Hepatocyte (in vitro differentiated cells): ENCODE results near the gene TCF12. TPM values are rescaled to one million over a fixed set of nuclear protein-coding genes. Genes with fewer than 3 reads are reported as not detected.

ENCODE experiments used
- DNase-seq: peaks from one replicate; pipeline ENCODE4 v3.0.0-alpha.2; 2016; ENCODE audit warnings: low spot score
- H2AFZ ChIP-seq: fragments of 200-600 bp; sonication (generic); 2 replicates; pipeline ENCODE4 v1.6.0; 2016; ENCODE audit warnings: antibody characterized with exemption, mild to moderate bottlenecking
- H3K27ac ChIP-seq: fragments of 200-600 bp; sonication (generic); 2 replicates; pipeline ENCODE4 v1.5.1; 2016; ENCODE audit warnings: mild to moderate bottlenecking
- H3K27me3 ChIP-seq: fragments of 200-600 bp; sonication (generic); 2 replicates; pipeline ENCODE4 v1.6.1; 2016
- H3K36me3 ChIP-seq: fragments of 200-600 bp; sonication (generic); replicated peaks from 2 replicates; pipeline ENCODE4 v1.5.1; 2016; ENCODE audit warnings: low read depth; ENCODE audit not compliant: insufficient read depth
- H3K4me1 ChIP-seq: fragments of 200-600 bp; sonication (generic); 2 replicates; pipeline ENCODE4 v1.5.1; 2016; ENCODE audit warnings: mild to moderate bottlenecking, moderate library complexity; ENCODE audit not compliant: insufficient read depth
- H3K4me2 ChIP-seq: fragments of 200-600 bp; sonication (generic); 2 replicates; pipeline ENCODE4 v1.6.0; 2016
- H3K4me3 ChIP-seq: fragments of 200-600 bp; sonication (generic); 2 replicates; pipeline ENCODE4 v1.5.1; 2016; ENCODE audit warnings: mild to moderate bottlenecking
- H3K79me2 ChIP-seq: fragments of 200-600 bp; sonication (generic); 2 replicates; pipeline ENCODE4 v1.6.0; 2017; ENCODE audit warnings: mild to moderate bottlenecking
- H3K9me2 ChIP-seq: fragments of 200-600 bp; sonication (generic); replicated peaks from 2 replicates; pipeline ENCODE4 v1.6.0; 2017; ENCODE audit warnings: mild to moderate bottlenecking; ENCODE audit not compliant: insufficient read depth
- H3K9me3 ChIP-seq: fragments of 200-600 bp; sonication (generic); 2 replicates; pipeline ENCODE4 v1.5.1; 2016; ENCODE audit warnings: low read depth, mild to moderate bottlenecking
- H4K20me1 ChIP-seq: fragments of 200-600 bp; sonication (generic); 2 replicates; pipeline ENCODE4 v1.6.0; 2016; ENCODE audit warnings: mild to moderate bottlenecking; ENCODE audit not compliant: insufficient read depth, poor library complexity, severe bottlenecking
- EZH2 ChIP-seq: fragments of 200-600 bp; sonication (generic); IDR thresholded peaks from 2 replicates; pipeline ENCODE4 v1.6.1; 2016; ENCODE audit warnings: antibody characterized with exemption, mild to moderate bottlenecking, borderline replicate concordance
- EZH2phosphoT487 ChIP-seq: fragments of 200-600 bp; sonication (generic); IDR thresholded peaks from one replicate; pipeline ENCODE4 v1.6.1; 2018; ENCODE audit warnings: antibody characterized with exemption, mild to moderate bottlenecking, low read depth, moderate library complexity; ENCODE audit not compliant: unreplicated experiment, severe bottlenecking
- whole genome bisulfite sequencing: methylation state at CpG from one replicate; pipeline ENCODE4 v1.1.6; 2016; ENCODE audit warnings: low lambda C conversion rate; ENCODE audit errors: missing lambda C conversion rate; 5-methylcytosine and 5-hydroxymethylcytosine counted together
- polyA plus RNA-seq: library from polyadenylated mRNA; unstranded; fragments of >200 nt; fragmentation: Nextera tagmentation; extraction: Ambion mirVana; gene quantifications from 2 replicates; pipeline ENCODE4 v1.2.1, GENCODE V29; 2016
- total RNA-seq: library from RNA; depleted of rRNA; stranded (reverse); fragments of >200 nt; gene quantifications from 2 replicates; pipeline ENCODE4 v1.2.3, GENCODE V29; 2014
- TF ChIP-seq, protein P1 (sequence below): fragments of 200-600 bp; sonication (generic); IDR thresholded peaks from 2 replicates; pipeline ENCODE4 v1.5.1; 2016; ENCODE audit warnings: antibody characterized with exemption, mild to moderate bottlenecking; ENCODE audit not compliant: poor library complexity

TCF12 gene
- total and polyA plus RNA-seq, 2 experiments from 2014 or later: 42.0 to 93.2 TPM

DNA sequence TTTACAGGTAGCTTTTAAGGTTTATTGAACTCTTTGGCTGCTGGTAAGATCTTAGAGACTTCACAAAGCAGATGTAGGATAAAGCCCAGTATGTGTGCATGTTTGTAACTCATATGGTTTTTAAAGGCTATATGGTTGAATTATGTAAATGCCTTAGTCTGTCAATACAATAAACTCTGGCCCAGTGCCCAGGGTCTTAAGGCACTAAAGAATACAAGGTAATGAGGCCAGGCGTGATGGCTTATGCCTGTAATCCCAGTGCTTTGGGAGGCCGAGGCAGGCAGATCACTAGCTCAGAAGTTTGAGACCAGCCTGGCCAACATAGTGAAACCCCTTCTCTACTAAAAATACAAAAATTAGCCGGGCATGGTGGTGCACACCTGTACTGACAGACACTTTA lies 287.6 kb downstream of the TCF12 start:
- Histone ChIP-seq H3K4me3 (no peak overlapping the region), H3K9me3 (no peaks in the 10 kb centered on the region), H4K20me1 (no peaks in the 10 kb centered on the region), H3K27ac (no peak overlapping the region), H3K4me1 (no peaks in the 10 kb centered on the region), H3K27me3 (no peaks in the 10 kb centered on the region), H3K4me2 (no peak overlapping the region), H2AFZ (no peak overlapping the region), H3K9me2 (no peaks in the 10 kb centered on the region), H3K36me3 (no peaks in the 10 kb centered on the region), H3K79me2 (peaks cover 44% of the 10 kb centered on the region)
- TF ChIP-seq EZH2phosphoT487: no peak
- DNase-seq: no peak
- 58% methylated on average over 3 of the region's 3 CpGs for WGBS

DNA sequence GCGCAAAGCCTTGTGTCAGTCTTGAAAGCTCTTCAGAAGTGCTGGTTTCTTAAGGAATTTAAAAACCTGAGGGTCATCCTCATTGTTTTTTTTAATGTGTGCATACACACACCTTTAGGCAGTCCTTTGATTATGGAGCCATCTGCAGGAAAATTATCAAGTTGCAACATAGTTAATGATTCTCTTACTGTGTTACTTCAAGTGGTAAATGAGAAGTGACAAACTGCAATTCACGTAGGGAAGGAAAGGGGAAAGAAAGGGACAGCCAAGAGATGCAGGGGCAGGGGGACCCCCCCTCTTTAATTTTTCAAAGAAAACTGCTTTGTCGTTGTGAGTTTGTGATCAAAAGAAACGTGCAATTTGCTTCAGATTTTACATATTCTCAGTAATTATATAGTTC lies 295.4 kb downstream of the TCF12 start:
- DNase-seq: peak; percentile 40

DNA sequence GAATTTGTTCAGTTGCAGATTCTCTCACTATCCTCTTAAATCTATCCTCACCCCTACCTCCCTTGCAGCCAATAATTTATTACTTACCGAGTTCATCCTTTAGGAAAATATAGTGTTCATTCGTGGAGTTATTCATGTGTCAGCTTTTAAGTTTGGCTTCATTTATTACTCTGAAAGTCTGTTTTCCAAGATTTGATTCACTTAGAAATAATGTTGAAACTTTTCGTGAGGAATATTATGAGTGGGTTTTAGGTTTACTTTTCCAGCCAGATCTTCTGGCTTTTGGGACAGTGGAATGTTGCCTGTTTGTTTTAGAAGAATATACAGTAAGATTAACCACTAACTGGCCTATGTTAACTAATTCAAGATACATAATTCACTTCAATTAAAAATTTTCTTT lies 296.9 kb downstream of the TCF12 start:
- Histone ChIP-seq H2AFZ (no peak overlapping the region), H3K27me3 (no peaks in the 10 kb centered on the region), H3K79me2 (peaks cover 79% of the 10 kb centered on the region), H3K9me3 (no peaks in the 10 kb centered on the region), H4K20me1 (no peaks in the 10 kb centered on the region), H3K4me3 (no peak overlapping the region), H3K4me2 (peak overlapping the region; percentile 61), H3K36me3 (no peaks in the 10 kb centered on the region), H3K27ac (peak overlapping the region; percentile 58), H3K9me2 (no peaks in the 10 kb centered on the region), H3K4me1 (peaks cover 48% of the 10 kb centered on the region)
- DNase-seq: no peak
- no peak for TF ChIP-seq EZH2phosphoT487
- TF ChIP-seq EZH2: no peak
- TF ChIP-seq, protein P1, sequence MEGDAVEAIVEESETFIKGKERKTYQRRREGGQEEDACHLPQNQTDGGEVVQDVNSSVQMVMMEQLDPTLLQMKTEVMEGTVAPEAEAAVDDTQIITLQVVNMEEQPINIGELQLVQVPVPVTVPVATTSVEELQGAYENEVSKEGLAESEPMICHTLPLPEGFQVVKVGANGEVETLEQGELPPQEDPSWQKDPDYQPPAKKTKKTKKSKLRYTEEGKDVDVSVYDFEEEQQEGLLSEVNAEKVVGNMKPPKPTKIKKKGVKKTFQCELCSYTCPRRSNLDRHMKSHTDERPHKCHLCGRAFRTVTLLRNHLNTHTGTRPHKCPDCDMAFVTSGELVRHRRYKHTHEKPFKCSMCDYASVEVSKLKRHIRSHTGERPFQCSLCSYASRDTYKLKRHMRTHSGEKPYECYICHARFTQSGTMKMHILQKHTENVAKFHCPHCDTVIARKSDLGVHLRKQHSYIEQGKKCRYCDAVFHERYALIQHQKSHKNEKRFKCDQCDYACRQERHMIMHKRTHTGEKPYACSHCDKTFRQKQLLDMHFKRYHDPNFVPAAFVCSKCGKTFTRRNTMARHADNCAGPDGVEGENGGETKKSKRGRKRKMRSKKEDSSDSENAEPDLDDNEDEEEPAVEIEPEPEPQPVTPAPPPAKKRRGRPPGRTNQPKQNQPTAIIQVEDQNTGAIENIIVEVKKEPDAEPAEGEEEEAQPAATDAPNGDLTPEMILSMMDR: no peak
- 52% methylated on average over 3 of the region's 3 CpGs for WGBS

More for the DNA sequence above, 295.4 kb downstream of the TCF12 start:
- Histone ChIP-seq H3K9me3 (no peaks in the 10 kb centered on the region), H3K4me2 (peak overlapping the region; percentile 34), H3K4me1 (peaks cover 46% of the 10 kb centered on the region), H3K36me3 (no peaks in the 10 kb centered on the region), H3K27ac (no peak overlapping the region), H3K9me2 (no peaks in the 10 kb centered on the region), H3K27me3 (no peaks in the 10 kb centered on the region), H3K4me3 (no peak overlapping the region), H4K20me1 (no peaks in the 10 kb centered on the region), H3K79me2 (peaks cover 78% of the 10 kb centered on the region), H2AFZ (no peak overlapping the region)
- WGBS: 54% methylated on average over 4 of the region's 4 CpGs
- TF ChIP-seq, protein P1: peak; percentile 57
- no peak for TF ChIP-seq EZH2

DNA sequence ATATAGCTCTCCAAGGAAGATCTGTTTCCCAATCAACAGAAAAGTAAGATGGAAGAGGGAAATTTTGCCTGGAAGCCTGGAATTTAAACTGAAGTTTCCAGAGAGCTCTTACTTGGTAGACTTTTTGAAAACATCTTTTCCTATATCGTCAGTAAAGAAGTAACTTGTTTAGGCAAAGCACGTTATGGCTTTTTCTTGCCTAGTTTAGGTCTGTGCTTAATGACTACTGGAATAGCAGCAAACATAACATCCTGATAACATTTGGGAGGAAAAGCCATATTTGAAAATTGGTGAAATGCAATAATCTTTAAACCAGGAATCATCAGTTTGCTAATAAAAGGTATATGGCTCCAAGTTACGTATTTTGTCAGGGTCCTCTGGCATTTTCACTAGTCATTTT lies 297.4 kb downstream of the TCF12 start:
- H4K20me1 ChIP-seq: no peaks in the 10 kb centered on the region
- peak overlapping the region; percentile 58 for H3K27ac ChIP-seq
- H2AFZ ChIP-seq: no peak overlapping the region
- H3K27me3 ChIP-seq: no peaks in the 10 kb centered on the region
- no peaks in the 10 kb centered on the region for H3K9me2 ChIP-seq
- whole genome bisulfite sequencing: 43% methylated on average over 3 of the region's 3 CpGs
- peaks cover 84% of the 10 kb centered on the region for H3K79me2 ChIP-seq
- H3K4me2 ChIP-seq: peak overlapping the region; percentile 61
- H3K9me3 ChIP-seq: no peaks in the 10 kb centered on the region
- DNase-seq: no peak
- H3K4me1 ChIP-seq: peaks cover 48% of the 10 kb centered on the region
- H3K4me3 ChIP-seq: no peak overlapping the region
- no peak for TF ChIP-seq EZH2phosphoT487
- TF ChIP-seq, protein P1: no peak
- no peak for TF ChIP-seq EZH2
- H3K36me3 ChIP-seq: no peaks in the 10 kb centered on the region
